IPS-18a (cell line): ENCODE measurements around the gene HHIP.

Experiments used
- H3K27ac ChIP-seq: one replicate; pipeline ENCODE4 v1.5.1; 2013; ENCODE audit warnings: low read length
- H3K27me3 ChIP-seq: one replicate; pipeline ENCODE4 v1.6.1; 2013; ENCODE audit warnings: mild to moderate bottlenecking, low read length; ENCODE audit not compliant: control insufficient read depth, insufficient read depth
- H3K36me3 ChIP-seq: one replicate; pipeline ENCODE4 v1.6.1; 2013; ENCODE audit warnings: low read depth, low read length; ENCODE audit not compliant: control insufficient read depth
- H3K4me1 ChIP-seq: one replicate; pipeline ENCODE4 v1.6.1; 2013; ENCODE audit warnings: low read depth, low read length; ENCODE audit not compliant: control insufficient read depth
- H3K4me3 ChIP-seq: one replicate; pipeline ENCODE4 v1.5.1; 2013; ENCODE audit warnings: low read length
- H3K9ac ChIP-seq: one replicate; pipeline ENCODE4 v1.6.1; 2013; ENCODE audit warnings: mild to moderate bottlenecking, low read length, moderate library complexity
- H3K9me3 ChIP-seq: one replicate; pipeline ENCODE4 v1.6.1; 2013; ENCODE audit warnings: low read depth, low read length; ENCODE audit not compliant: control insufficient read depth

Gene HHIP

DNA sequence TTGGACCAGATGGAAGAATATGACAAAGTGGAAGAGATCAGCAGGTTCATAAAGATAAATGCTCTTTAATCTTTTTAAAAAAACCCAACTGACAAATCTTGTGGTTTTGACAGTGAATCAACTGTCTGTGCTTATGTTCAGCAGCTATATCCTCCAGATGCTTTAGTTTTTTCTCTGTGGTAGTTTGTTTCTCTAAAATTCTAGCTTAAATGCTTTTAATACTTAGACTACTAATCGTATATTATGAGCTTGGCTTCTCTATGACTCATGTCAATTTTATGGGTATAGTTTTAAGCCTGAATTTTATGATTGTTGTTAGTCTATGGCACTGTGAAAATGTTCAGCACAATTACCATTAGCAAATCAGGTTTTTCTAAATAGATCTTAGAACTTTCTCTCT lies 12.9 kb downstream of the HHIP start:
- no peaks in the 10 kb centered on the region for H3K9me3 ChIP-seq
- H3K27ac ChIP-seq = no peak overlapping the region
- H3K36me3 ChIP-seq = no peaks in the 10 kb centered on the region
- no peaks in the 10 kb centered on the region for H3K27me3 ChIP-seq
- H3K4me3 ChIP-seq = no peak overlapping the region
- H3K9ac ChIP-seq = no peak overlapping the region
- H3K4me1 ChIP-seq = no peaks in the 10 kb centered on the region

GRCh38 chr4:144659447-144659846 lies 13.5 kb downstream of the HHIP start:
- no peaks in the 10 kb centered on the region for H3K36me3 ChIP-seq
- H3K27me3 ChIP-seq = no peaks in the 10 kb centered on the region
- H3K9ac ChIP-seq = no peak overlapping the region
- no peak overlapping the region for H3K27ac ChIP-seq
- H3K9me3 ChIP-seq = no peaks in the 10 kb centered on the region
- no peaks in the 10 kb centered on the region for H3K4me1 ChIP-seq
- no peak overlapping the region for H3K4me3 ChIP-seq

- Histone ChIP-seq H3K27me3 (no peaks in the 10 kb centered on the region), H3K36me3 (no peaks in the 10 kb centered on the region), H3K9ac (no peak overlapping the region), H3K4me3 (no peak overlapping the region), H3K27ac (no peak overlapping the region), H3K9me3 (no peaks in the 10 kb centered on the region), H3K4me1 (peaks cover 3% of the 10 kb centered on the region)
These were observed 18.0 kb downstream of the HHIP start for GRCh38 chr4:144663834-144664475.

- Histone ChIP-seq H3K36me3 (no peaks in the 10 kb centered on the region), H3K27me3 (no peaks in the 10 kb centered on the region), H3K27ac (no peak overlapping the region), H3K9ac (no peak overlapping the region), H3K4me3 (no peak overlapping the region), H3K4me1 (peaks cover 3% of the 10 kb centered on the region), H3K9me3 (no peaks in the 10 kb centered on the region)
These were observed 20.7 kb downstream of the HHIP start for GRCh38 chr4:144666539-144667175.

DNA sequence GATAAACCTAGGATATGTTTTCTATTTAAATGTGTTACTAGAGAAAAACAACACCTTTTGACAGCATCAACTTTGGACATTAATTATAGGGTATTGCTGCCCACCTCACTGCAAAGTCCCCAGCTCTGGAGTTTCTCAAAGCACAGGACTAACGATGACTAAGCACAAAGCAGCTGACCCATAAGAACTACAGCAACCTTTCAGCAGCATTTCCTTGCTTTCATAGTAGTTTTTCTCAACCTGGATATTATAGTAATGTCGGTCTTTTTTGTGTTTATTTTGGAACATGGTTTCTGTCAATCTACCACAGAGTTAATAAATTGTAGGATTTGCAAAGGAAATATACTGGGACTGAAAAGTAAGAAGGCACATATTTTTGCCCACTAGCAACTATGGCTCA lies 21.5 kb downstream of the HHIP start:
- no peaks in the 10 kb centered on the region for H3K36me3 ChIP-seq

DNA sequence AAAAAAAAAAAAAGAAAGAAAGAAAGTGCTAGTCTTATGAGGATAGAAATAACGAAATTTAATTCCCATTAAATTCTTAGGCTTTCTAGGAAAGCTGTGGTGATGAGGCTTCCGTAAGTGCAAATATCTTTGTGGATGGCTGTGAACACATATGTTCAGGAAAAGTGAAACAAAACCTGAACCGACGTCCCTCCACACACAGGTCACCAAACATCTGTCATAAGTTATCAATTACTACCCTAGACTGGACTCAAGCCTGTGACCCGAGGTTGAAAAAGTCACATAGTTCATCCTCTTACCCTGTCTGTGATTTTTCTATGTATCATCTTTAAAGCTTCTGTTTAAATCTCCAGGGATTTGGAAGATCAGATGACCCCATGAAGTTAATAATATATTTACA lies 24.8 kb downstream of the HHIP start:
- Histone ChIP-seq H3K27me3 (no peaks in the 10 kb centered on the region), H3K4me1 (peaks cover 7% of the 10 kb centered on the region), H3K9me3 (no peaks in the 10 kb centered on the region), H3K36me3 (no peaks in the 10 kb centered on the region), H3K4me3 (no peak overlapping the region), H3K27ac (no peak overlapping the region), H3K9ac (no peak overlapping the region)

More for the DNA sequence above, 21.5 kb downstream of the HHIP start:
- Histone ChIP-seq H3K9ac (no peak overlapping the region), H3K27me3 (no peaks in the 10 kb centered on the region), H3K4me1 (peaks cover 3% of the 10 kb centered on the region), H3K4me3 (no peak overlapping the region), H3K27ac (no peak overlapping the region), H3K9me3 (no peaks in the 10 kb centered on the region)

DNA sequence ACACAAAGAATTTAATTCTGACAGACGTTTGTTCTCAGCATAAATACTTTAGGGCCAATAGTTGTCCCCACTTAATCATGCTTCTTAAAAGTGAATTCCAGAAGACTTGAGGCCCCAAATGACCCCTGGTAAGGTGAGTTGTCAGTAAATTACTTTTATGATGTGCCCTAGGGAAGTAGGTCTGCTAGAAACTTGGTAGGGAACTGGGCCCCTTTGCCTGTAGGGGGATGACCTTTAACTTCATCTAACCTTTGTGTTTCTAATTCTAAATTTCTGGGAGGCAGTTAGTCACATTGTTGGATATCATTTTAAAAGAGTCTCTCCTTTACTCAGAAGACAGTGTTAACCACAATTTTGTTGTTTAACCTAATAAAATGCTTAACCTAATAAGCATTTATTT lies 28.8 kb downstream of the HHIP start:
- no peaks in the 10 kb centered on the region for H3K36me3 ChIP-seq
- no peak overlapping the region for H3K9ac ChIP-seq
- H3K4me1 ChIP-seq = peaks cover 4% of the 10 kb centered on the region

GRCh38 chr4:144681806-144682205 lies 35.9 kb downstream of the HHIP start:
- no peaks in the 10 kb centered on the region for H3K27me3 ChIP-seq
- H3K4me1 ChIP-seq = peaks cover 8% of the 10 kb centered on the region
- H3K4me3 ChIP-seq = no peak overlapping the region
- H3K9ac ChIP-seq = no peak overlapping the region
- no peak overlapping the region for H3K27ac ChIP-seq
- H3K9me3 ChIP-seq = no peaks in the 10 kb centered on the region
- no peaks in the 10 kb centered on the region for H3K36me3 ChIP-seq

More for the DNA sequence above, 28.8 kb downstream of the HHIP start:
- H3K9me3 ChIP-seq = no peaks in the 10 kb centered on the region
- no peak overlapping the region for H3K4me3 ChIP-seq
- H3K27ac ChIP-seq = no peak overlapping the region
- no peaks in the 10 kb centered on the region for H3K27me3 ChIP-seq

DNA sequence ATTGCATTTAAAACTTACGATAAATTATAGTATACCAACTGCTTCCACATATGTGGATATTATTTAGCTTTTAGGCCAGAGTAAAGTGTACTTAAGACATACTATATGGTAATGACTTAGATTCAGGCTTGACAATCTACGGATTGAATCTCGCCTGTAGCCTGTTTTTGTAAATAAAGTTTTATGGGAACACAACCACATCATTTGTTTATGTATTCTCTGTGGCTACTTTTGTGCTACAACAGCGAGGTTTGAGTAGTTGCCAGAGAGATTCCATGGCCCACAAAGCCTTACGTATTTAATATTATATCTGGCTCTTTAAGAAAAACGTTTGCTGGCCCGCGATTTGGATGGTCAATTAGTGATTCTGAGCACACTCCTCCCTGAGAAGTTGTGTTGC lies 37.6 kb downstream of the HHIP start:
- Histone ChIP-seq H3K4me1 (peaks cover 19% of the 10 kb centered on the region), H3K9ac (no peak overlapping the region), H3K36me3 (no peaks in the 10 kb centered on the region), H3K9me3 (no peaks in the 10 kb centered on the region), H3K4me3 (no peak overlapping the region), H3K27me3 (no peaks in the 10 kb centered on the region), H3K27ac (no peak overlapping the region)

GRCh38 chr4:144685911-144686310 lies 40.0 kb downstream of the HHIP start:
- Histone ChIP-seq H3K4me1 (peaks cover 20% of the 10 kb centered on the region), H3K9ac (no peak overlapping the region), H3K27ac (no peak overlapping the region), H3K4me3 (no peak overlapping the region), H3K27me3 (no peaks in the 10 kb centered on the region), H3K36me3 (no peaks in the 10 kb centered on the region), H3K9me3 (no peaks in the 10 kb centered on the region)

GRCh38 chr4:144686921-144687320 lies 41.0 kb downstream of the HHIP start:
- Histone ChIP-seq H3K4me1 (peaks cover 20% of the 10 kb centered on the region), H3K9ac (no peak overlapping the region), H3K27ac (no peak overlapping the region), H3K4me3 (no peak overlapping the region), H3K27me3 (no peaks in the 10 kb centered on the region), H3K36me3 (no peaks in the 10 kb centered on the region), H3K9me3 (no peaks in the 10 kb centered on the region)

GRCh38 chr4:144687466-144687865 lies 41.5 kb downstream of the HHIP start:
- Histone ChIP-seq H3K9me3 (no peaks in the 10 kb centered on the region), H3K27me3 (no peaks in the 10 kb centered on the region), H3K4me1 (peaks cover 16% of the 10 kb centered on the region), H3K27ac (no peak overlapping the region), H3K9ac (no peak overlapping the region), H3K36me3 (no peaks in the 10 kb centered on the region), H3K4me3 (no peak overlapping the region)
